ENCODE measurements around the gene DOCK2. TPM values are rescaled to one million over a fixed set of nuclear protein-coding genes. Genes with fewer than 3 reads are reported as not detected.
A peak's percentile ranks its signal among the peaks of the same experiment; 100 is the strongest.
"Not testable (repeated sequence)": the region's sequence is repeated elsewhere in the genome, so short reads cannot be mapped to it uniquely, and the experiment has no call there.

Gene DOCK2
- total RNA-seq (2014; rRNA removed; shearing (Covaris generic)): 2.6 and 3.3 TPM in 2 replicates

DNA sequence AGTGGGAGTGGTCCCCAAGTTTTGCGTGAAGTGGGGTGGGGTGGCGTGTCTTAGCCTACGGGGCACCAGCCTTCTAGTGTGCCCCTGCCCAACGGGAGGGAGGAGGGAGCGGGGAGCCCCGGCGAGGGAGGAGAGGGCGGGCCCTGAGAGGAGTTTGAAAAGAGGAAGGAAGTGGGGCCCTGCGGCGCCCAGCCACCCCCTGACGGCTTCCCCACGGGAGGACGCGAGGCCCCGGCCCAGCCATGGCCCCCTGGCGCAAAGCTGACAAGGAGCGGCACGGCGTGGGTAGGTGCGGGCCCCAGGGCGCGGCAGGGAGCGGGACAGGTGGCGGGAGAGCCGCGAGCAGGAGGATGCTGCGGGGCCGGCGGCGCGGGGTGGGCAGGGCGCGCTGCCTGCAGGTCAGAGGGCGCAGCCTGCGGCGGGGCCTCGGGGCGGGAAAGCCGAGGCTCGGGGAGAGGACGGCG is at the start of gene DOCK2:
DOCK2 (plus strand) TSS at position 191 of the 464 bp plus-strand sequence; CDS start at position 243, 52 bp downstream.
- DNase-seq: peak; percentile 80
- Histone ChIP-seq H3K27me3 (ENCODE audit: control insufficient read depth, insufficient read depth, low read length) (peaks cover 12% of the 10 kb centered on the region; the same call in 1 of the 2 replicates), H3K36me3 (replicated peaks; ENCODE audit: control insufficient read depth, insufficient read depth, low read length) (no peaks in the 10 kb centered on the region), H3K4me3 (ENCODE audit: insufficient read depth, low read depth, low read length) (peak within 1 kb of the TSS; percentile 64)

DNA sequence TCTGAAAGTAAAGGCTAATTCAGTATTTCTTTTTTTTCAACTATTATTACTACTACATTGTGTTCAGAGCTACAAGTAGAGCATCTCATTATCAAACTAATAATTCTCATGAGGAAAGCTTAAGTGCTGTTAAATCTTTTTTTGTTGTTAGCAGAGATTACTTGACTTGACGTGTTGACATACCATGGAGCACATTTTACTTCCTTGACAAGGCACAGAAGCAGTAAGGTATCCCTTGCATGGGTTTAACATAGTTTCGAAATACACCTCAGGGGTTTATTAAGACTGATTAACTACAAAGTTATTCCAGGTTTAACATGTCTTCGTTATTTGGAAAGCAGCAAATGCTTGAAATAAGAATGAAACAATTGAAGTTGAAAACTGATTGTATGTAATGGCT is 46.5 kb upstream of the DOCK2 start:
- DNase-seq: no peak
- peaks cover 36% of the 10 kb centered on the region for H3K36me3 ChIP-seq (replicated peaks; ENCODE audit: control insufficient read depth, insufficient read depth, low read length)
- H3K4me3 ChIP-seq (ENCODE audit: insufficient read depth, low read depth, low read length): no peak overlapping the region
- no peaks in the 10 kb centered on the region for H3K27me3 ChIP-seq (ENCODE audit: control insufficient read depth, insufficient read depth, low read length)

GRCh38 chr5:169591636-169592035 is 45.4 kb upstream of the DOCK2 start:
- Histone ChIP-seq H3K4me3 (ENCODE audit: insufficient read depth, low read depth, low read length) (no peak overlapping the region), H3K27me3 (ENCODE audit: control insufficient read depth, insufficient read depth, low read length) (no peaks in the 10 kb centered on the region), H3K36me3 (replicated peaks; ENCODE audit: control insufficient read depth, insufficient read depth, low read length) (peaks cover 38% of the 10 kb centered on the region)
- no peak for DNase-seq

- Histone ChIP-seq H3K27me3 (ENCODE audit: control insufficient read depth, insufficient read depth, low read length) (no peaks in the 10 kb centered on the region), H3K36me3 (replicated peaks; ENCODE audit: control insufficient read depth, insufficient read depth, low read length) (peaks cover 42% of the 10 kb centered on the region), H3K4me3 (ENCODE audit: insufficient read depth, low read depth, low read length) (no peak overlapping the region)
- no peak for DNase-seq
Measured at GRCh38 chr5:169592937-169593650, 44.0 kb upstream of the DOCK2 start.

GRCh38 chr5:169595172-169595820 is 41.8 kb upstream of the DOCK2 start:
- Histone ChIP-seq H3K36me3 (replicated peaks; ENCODE audit: control insufficient read depth, insufficient read depth, low read length) (peaks cover 39% of the 10 kb centered on the region), H3K4me3 (ENCODE audit: insufficient read depth, low read depth, low read length) (no peak overlapping the region), H3K27me3 (ENCODE audit: control insufficient read depth, insufficient read depth, low read length) (no peaks in the 10 kb centered on the region)
- no peak for DNase-seq

GRCh38 chr5:169599451-169599850 is 37.6 kb upstream of the DOCK2 start:
- DNase-seq: no peak
- peaks cover 30% of the 10 kb centered on the region for H3K36me3 ChIP-seq (replicated peaks; ENCODE audit: control insufficient read depth, insufficient read depth, low read length)

DNA sequence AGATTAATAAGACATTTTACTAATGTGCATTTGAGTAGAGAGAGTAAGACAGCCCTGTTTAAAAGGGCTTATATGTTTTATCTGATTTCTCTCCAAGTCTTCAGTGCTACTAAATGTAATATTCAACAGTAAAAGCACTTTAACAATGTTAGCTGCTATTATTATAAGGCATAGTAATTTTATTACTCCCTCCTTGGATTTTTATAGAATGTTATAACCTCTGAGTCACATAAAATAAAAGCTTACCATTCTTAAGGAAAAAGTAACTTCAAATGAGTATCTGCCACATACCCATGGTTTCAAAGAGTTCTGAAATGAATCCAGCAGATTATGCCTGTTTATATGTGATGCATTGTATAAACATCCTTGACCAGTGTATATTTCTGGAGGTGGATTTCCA is 34.5 kb upstream of the DOCK2 start:
- no peak overlapping the region for H3K4me3 ChIP-seq (ENCODE audit: insufficient read depth, low read depth, low read length)
- no peak for DNase-seq
- H3K36me3 ChIP-seq (replicated peaks; ENCODE audit: control insufficient read depth, insufficient read depth, low read length): peaks cover 17% of the 10 kb centered on the region
- H3K27me3 ChIP-seq (ENCODE audit: control insufficient read depth, insufficient read depth, low read length): no peaks in the 10 kb centered on the region

More at GRCh38 chr5:169599451-169599850, 37.6 kb upstream of the DOCK2 start:
- no peak overlapping the region for H3K4me3 ChIP-seq (ENCODE audit: insufficient read depth, low read depth, low read length)
- no peaks in the 10 kb centered on the region for H3K27me3 ChIP-seq (ENCODE audit: control insufficient read depth, insufficient read depth, low read length)

DNA sequence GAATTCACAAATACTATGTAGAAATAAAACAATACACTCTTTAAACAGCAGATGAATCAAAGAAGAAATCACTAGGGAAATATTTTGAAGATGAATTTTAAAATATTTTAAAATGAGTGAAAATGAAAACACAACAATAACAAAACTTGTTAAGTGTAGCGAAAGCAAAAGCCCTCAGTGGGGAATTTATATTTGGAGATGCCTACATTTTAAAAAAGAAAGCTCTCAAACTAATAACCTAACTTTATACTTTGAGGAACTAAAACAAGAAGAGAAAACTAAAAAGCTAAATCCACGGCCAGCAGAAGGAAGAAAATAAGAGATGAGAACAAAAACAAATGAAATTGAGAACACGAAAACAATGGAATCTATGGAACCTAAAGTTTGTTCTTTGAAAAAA is 30.8 kb upstream of the DOCK2 start:
- peaks cover 7% of the 10 kb centered on the region for H3K36me3 ChIP-seq (replicated peaks; ENCODE audit: control insufficient read depth, insufficient read depth, low read length)
- H3K27me3 ChIP-seq (ENCODE audit: control insufficient read depth, insufficient read depth, low read length): no peaks in the 10 kb centered on the region
- no peak overlapping the region for H3K4me3 ChIP-seq (ENCODE audit: insufficient read depth, low read depth, low read length)
- DNase-seq: no peak

DNA sequence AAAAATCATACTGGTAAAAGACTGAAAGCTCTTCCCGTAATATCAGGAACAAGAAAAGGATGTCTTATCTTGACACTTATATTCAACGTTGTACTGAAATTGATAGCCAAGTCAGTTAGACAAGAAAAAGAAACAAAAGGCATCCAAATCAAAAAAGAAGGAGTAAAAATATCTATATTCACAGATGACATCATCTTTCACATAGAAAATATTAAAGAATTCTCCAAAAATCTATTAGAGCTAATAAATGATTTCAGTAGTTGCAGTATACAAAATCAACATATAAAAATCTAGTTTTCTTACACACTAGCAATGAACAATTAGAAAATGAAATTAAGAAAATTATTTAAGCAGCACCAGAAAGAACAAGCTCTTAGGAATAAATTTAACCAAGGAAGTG is 29.2 kb upstream of the DOCK2 start:
- Histone ChIP-seq H3K27me3 (ENCODE audit: control insufficient read depth, insufficient read depth, low read length) (no peaks in the 10 kb centered on the region), H3K36me3 (replicated peaks; ENCODE audit: control insufficient read depth, insufficient read depth, low read length) (no peaks in the 10 kb centered on the region), H3K4me3 (ENCODE audit: insufficient read depth, low read depth, low read length) (no peak overlapping the region)
- DNase-seq: no peak

DNA sequence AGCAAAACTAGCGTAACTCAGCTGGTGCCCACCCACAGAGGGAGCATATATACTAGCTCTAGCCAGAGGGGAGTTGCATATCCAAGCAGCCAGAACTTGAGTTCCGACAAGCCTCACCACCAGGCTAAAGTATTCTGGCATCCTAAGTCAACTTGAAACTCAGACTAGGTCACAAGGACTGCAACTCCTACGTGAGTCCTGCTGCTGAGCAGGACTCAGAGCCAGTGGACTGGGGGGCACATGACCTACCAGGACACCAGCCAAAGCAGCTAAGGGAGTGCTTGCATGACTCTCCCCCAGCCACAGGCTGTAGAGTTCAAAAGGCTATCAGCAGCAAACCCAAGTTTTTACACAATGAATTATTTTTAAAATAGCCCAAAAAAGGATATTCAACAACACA is 27.4 kb upstream of the DOCK2 start:
- Histone ChIP-seq H3K36me3 (replicated peaks; ENCODE audit: control insufficient read depth, insufficient read depth, low read length) (no peaks in the 10 kb centered on the region), H3K27me3 (ENCODE audit: control insufficient read depth, insufficient read depth, low read length) (no peaks in the 10 kb centered on the region), H3K4me3 (ENCODE audit: insufficient read depth, low read depth, low read length) (no peak overlapping the region)
- DNase-seq: no peak

DNA sequence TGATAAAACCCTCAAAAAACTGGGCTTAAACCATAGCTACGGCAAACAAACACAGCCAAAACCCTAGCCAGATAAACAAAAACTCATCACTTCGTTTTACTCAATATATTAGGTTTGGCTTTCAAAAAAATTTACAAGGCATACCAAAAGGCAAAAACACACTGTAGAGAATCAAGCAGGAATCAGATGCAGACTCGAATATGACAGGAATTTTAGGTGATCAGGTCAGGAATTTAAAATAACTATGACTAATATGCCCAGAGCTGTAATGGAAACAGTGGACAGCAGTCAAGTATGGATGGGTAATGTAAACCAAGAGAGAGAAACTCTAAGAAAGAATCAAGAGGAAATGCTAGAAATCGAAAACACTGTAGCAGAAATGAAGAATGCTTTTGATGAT is 26.5 kb upstream of the DOCK2 start:
- Histone ChIP-seq H3K27me3 (ENCODE audit: control insufficient read depth, insufficient read depth, low read length) (no peaks in the 10 kb centered on the region), H3K4me3 (ENCODE audit: insufficient read depth, low read depth, low read length) (no peak overlapping the region), H3K36me3 (replicated peaks; ENCODE audit: control insufficient read depth, insufficient read depth, low read length) (no peaks in the 10 kb centered on the region)
- no peak for DNase-seq

DNA sequence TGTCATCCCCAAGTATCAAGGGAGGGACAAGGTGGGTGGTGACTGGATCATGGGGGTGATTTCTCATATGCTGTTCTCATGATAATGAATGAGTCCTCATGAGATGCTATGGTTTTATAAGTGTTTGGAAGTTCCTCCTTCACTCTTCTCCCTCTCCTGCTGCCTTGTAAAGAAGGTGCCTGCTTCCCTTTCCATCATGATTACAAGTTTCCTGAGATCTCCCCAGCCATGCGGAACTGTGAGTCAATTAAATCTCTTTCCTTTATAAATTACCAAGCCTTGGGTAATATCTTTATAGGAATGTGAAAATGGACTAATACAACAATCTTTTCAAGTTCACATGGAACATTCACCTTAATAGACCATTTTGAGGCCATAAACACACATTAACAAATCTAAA is 21.5 kb upstream of the DOCK2 start:
- Histone ChIP-seq H3K4me3 (ENCODE audit: insufficient read depth, low read depth, low read length) (no peak overlapping the region), H3K36me3 (replicated peaks; ENCODE audit: control insufficient read depth, insufficient read depth, low read length) (no peaks in the 10 kb centered on the region), H3K27me3 (ENCODE audit: control insufficient read depth, insufficient read depth, low read length) (no peaks in the 10 kb centered on the region)
- no peak for DNase-seq

DNA sequence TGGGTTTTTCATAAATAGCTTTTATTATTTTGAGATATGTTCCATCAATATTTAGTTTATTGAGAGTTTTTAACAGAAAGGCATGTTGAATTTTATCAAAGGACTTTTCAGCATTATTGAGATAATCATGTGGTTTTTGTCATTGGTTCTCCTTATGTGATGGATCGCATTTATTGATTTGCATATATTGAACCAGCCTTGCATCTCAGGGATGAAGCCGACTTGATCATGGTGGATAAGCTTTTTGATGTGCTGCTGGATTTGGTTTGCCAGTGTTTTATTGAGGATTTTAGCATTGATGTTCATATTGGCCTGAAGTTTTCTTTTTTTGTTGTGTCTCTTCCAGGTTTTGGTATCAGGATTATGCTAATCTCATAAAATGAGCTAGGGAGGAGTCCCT is 12.8 kb upstream of the DOCK2 start:
- H3K4me3 ChIP-seq (ENCODE audit: insufficient read depth, low read depth, low read length); H3K36me3 ChIP-seq (replicated peaks; ENCODE audit: control insufficient read depth, insufficient read depth, low read length); H3K27me3 ChIP-seq (ENCODE audit: control insufficient read depth, insufficient read depth, low read length); DNase-seq: not testable (repeated sequence)

- H3K4me3 ChIP-seq (ENCODE audit: insufficient read depth, low read depth, low read length): no peak overlapping the region
- no peak for DNase-seq
- no peaks in the 10 kb centered on the region for H3K36me3 ChIP-seq (replicated peaks; ENCODE audit: control insufficient read depth, insufficient read depth, low read length)
- H3K27me3 ChIP-seq (ENCODE audit: control insufficient read depth, insufficient read depth, low read length): no peaks in the 10 kb centered on the region
Measured at GRCh38 chr5:169626779-169627178, 10.3 kb upstream of the DOCK2 start.

- Histone ChIP-seq H3K36me3 (replicated peaks; ENCODE audit: control insufficient read depth, insufficient read depth, low read length) (no peaks in the 10 kb centered on the region), H3K4me3 (ENCODE audit: insufficient read depth, low read depth, low read length) (no peak overlapping the region), H3K27me3 (ENCODE audit: control insufficient read depth, insufficient read depth, low read length) (no peaks in the 10 kb centered on the region)
- DNase-seq: no peak
Measured at GRCh38 chr5:169627551-169627950, 9.5 kb upstream of the DOCK2 start.
